ENCODE measurements around the gene CHEK2.
A peak's percentile ranks its signal among the peaks of the same experiment; 100 is the strongest.
"Not testable (repeated sequence)": the region's sequence is repeated elsewhere in the genome, so short reads cannot be mapped to it uniquely, and the experiment has no call there.

The CHEK2 gene

GRCh38 chr22:28718044-28718443 lies 23.6 kb downstream of the CHEK2 start:
- Mint-ChIP-seq H3K9me3 (no peaks in the 10 kb centered on the region), H3K4me3 (no peak overlapping the region), H3K27ac (no peak overlapping the region), H3K4me1 (peaks cover 13% of the 10 kb centered on the region), H3K36me3 (peaks cover 10% of the 10 kb centered on the region)
- ATAC-seq (no peak), DNase-seq (ENCODE audit: low spot score in 2 of 2) (no peak)

- ATAC-seq = no peak
- peaks cover 10% of the 10 kb centered on the region for H3K36me3 Mint-ChIP-seq
- H3K4me3 Mint-ChIP-seq = no peak overlapping the region
- no peak overlapping the region for H3K27ac Mint-ChIP-seq
- DNase-seq (ENCODE audit: low spot score in 2 of 2) = no peak
- H3K4me1 Mint-ChIP-seq = peaks cover 13% of the 10 kb centered on the region
- no peaks in the 10 kb centered on the region for H3K9me3 Mint-ChIP-seq
Measured at GRCh38 chr22:28716686-28717085, 24.9 kb downstream of the CHEK2 start.

- ATAC-seq (no peak), DNase-seq (ENCODE audit: low spot score in 2 of 2) (no peak)
- Mint-ChIP-seq H3K4me3 (no peak overlapping the region), H3K27ac (no peak overlapping the region), H3K4me1 (peaks cover 13% of the 10 kb centered on the region), H3K36me3 (peaks cover 16% of the 10 kb centered on the region), H3K9me3 (no peaks in the 10 kb centered on the region)
Measured at GRCh38 chr22:28715611-28716010, 26.0 kb downstream of the CHEK2 start.

- Mint-ChIP-seq H3K9me3 (no peaks in the 10 kb centered on the region), H3K4me1 (peaks cover 13% of the 10 kb centered on the region), H3K36me3 (peaks cover 16% of the 10 kb centered on the region), H3K4me3 (no peak overlapping the region), H3K27ac (no peak overlapping the region)
- ATAC-seq (peak; percentile 82), DNase-seq (ENCODE audit: low spot score in 2 of 2) (no peak)
Measured at GRCh38 chr22:28714043-28714628, 27.5 kb downstream of the CHEK2 start.

GRCh38 chr22:28711820-28712777 lies 29.5 kb downstream of the CHEK2 start:
- DNase-seq (ENCODE audit: low spot score in 2 of 2) (no peak), ATAC-seq (no peak)
- Mint-ChIP-seq H3K27ac (no peak overlapping the region), H3K4me3 (no peak overlapping the region), H3K36me3 (peaks cover 6% of the 10 kb centered on the region), H3K9me3 (no peaks in the 10 kb centered on the region), H3K4me1 (peaks cover 13% of the 10 kb centered on the region)

GRCh38 chr22:28711341-28711740 lies 30.3 kb downstream of the CHEK2 start:
- ATAC-seq = no peak
- no peak overlapping the region for H3K4me3 Mint-ChIP-seq
- H3K4me1 Mint-ChIP-seq = peaks cover 13% of the 10 kb centered on the region
- H3K9me3 Mint-ChIP-seq = no peaks in the 10 kb centered on the region
- H3K27ac Mint-ChIP-seq = no peak overlapping the region
- peaks cover 6% of the 10 kb centered on the region for H3K36me3 Mint-ChIP-seq
- DNase-seq (ENCODE audit: low spot score in 2 of 2) = no peak

GRCh38 chr22:28710576-28711191 lies 30.9 kb downstream of the CHEK2 start:
- ATAC-seq = no peak
- Mint-ChIP-seq H3K9me3 (no peaks in the 10 kb centered on the region), H3K36me3 (peaks cover 6% of the 10 kb centered on the region), H3K27ac (no peak overlapping the region), H3K4me1 (peaks cover 13% of the 10 kb centered on the region), H3K4me3 (no peak overlapping the region)
- no peak for DNase-seq (ENCODE audit: low spot score in 2 of 2)

GRCh38 chr22:28710107-28710506 lies 31.5 kb downstream of the CHEK2 start:
- DNase-seq (ENCODE audit: low spot score in 2 of 2) (no peak), ATAC-seq (no peak)
- Mint-ChIP-seq H3K27ac (no peak overlapping the region), H3K36me3 (peaks cover 6% of the 10 kb centered on the region), H3K4me1 (peaks cover 13% of the 10 kb centered on the region), H3K9me3 (no peaks in the 10 kb centered on the region), H3K4me3 (no peak overlapping the region)

- peaks cover 6% of the 10 kb centered on the region for H3K36me3 Mint-ChIP-seq
- no peak overlapping the region for H3K27ac Mint-ChIP-seq
- H3K4me3 Mint-ChIP-seq = no peak overlapping the region
- ATAC-seq (no peak), DNase-seq (ENCODE audit: low spot score in 2 of 2) (no peak)
- H3K4me1 Mint-ChIP-seq = no peaks in the 10 kb centered on the region
- H3K9me3 Mint-ChIP-seq = no peaks in the 10 kb centered on the region
Measured at GRCh38 chr22:28706845-28707244, 34.8 kb downstream of the CHEK2 start.

GRCh38 chr22:28703436-28703835 lies 38.2 kb downstream of the CHEK2 start:
- H3K27ac Mint-ChIP-seq = no peak overlapping the region
- ATAC-seq (no peak), DNase-seq (ENCODE audit: low spot score in 2 of 2) (no peak)
- no peaks in the 10 kb centered on the region for H3K4me1 Mint-ChIP-seq
- no peaks in the 10 kb centered on the region for H3K36me3 Mint-ChIP-seq
- H3K9me3 Mint-ChIP-seq = no peaks in the 10 kb centered on the region
- H3K4me3 Mint-ChIP-seq = no peak overlapping the region

- H3K4me3 Mint-ChIP-seq = no peak overlapping the region
- H3K4me1 Mint-ChIP-seq = no peaks in the 10 kb centered on the region
- ATAC-seq (no peak), DNase-seq (ENCODE audit: low spot score in 2 of 2) (no peak)
- H3K36me3 Mint-ChIP-seq = no peaks in the 10 kb centered on the region
- H3K9me3 Mint-ChIP-seq = no peaks in the 10 kb centered on the region
- no peak overlapping the region for H3K27ac Mint-ChIP-seq
Measured at GRCh38 chr22:28702891-28703290, 38.7 kb downstream of the CHEK2 start.

- H3K4me1 Mint-ChIP-seq; ATAC-seq; H3K36me3 Mint-ChIP-seq; H3K4me3 Mint-ChIP-seq; DNase-seq (ENCODE audit: low spot score in 2 of 2); H3K9me3 Mint-ChIP-seq; H3K27ac Mint-ChIP-seq: not testable (repeated sequence)
Measured at GRCh38 chr22:28693041-28693760, 48.4 kb downstream of the CHEK2 start.

GRCh38 chr22:28689796-28690195 lies 51.8 kb downstream of the CHEK2 start:
- not testable (repeated sequence) for ATAC-seq; H3K27ac Mint-ChIP-seq; H3K36me3 Mint-ChIP-seq; H3K4me3 Mint-ChIP-seq; DNase-seq (ENCODE audit: low spot score in 2 of 2); H3K9me3 Mint-ChIP-seq; H3K4me1 Mint-ChIP-seq

GRCh38 chr22:28682966-28683365 lies 58.7 kb downstream of the CHEK2 start:
- H3K4me1 Mint-ChIP-seq = not testable (repeated sequence)

GRCh38 chr22:28680813-28681490 lies 60.7 kb downstream of the CHEK2 start:
- H3K36me3 Mint-ChIP-seq; H3K9me3 Mint-ChIP-seq; ATAC-seq; DNase-seq (ENCODE audit: low spot score in 2 of 2); H3K27ac Mint-ChIP-seq; H3K4me1 Mint-ChIP-seq: not testable (repeated sequence)
- H3K4me3 Mint-ChIP-seq = peak overlapping the region; percentile 82

More at GRCh38 chr22:28682966-28683365, 58.7 kb downstream of the CHEK2 start:
- not testable (repeated sequence) for H3K4me3 Mint-ChIP-seq; H3K9me3 Mint-ChIP-seq; ATAC-seq; H3K36me3 Mint-ChIP-seq; DNase-seq (ENCODE audit: low spot score in 2 of 2); H3K27ac Mint-ChIP-seq

Measured in stimulated activated effector memory CD8-positive, alpha-beta T cell treated with anti-CD3 and anti-CD28 coated beads, Interleukin-12 subunit alpha, Interleukin-12 subunit beta, amount 100 ng/mL, for 72 hours (primary cell).